OCI-LY1 (cell line): ENCODE measurements around the gene TRIM6.
"Not testable (repeated sequence)": the region's sequence is repeated elsewhere in the genome, so short reads cannot be mapped to it uniquely, and the experiment has no call there.

Experiments
- H2AFZ ChIP-seq: fragments of 200-600 bp; sonication (generic), shearing (Covaris generic); 2 replicates; pipeline ENCODE4 v1.6.0; 2014; ENCODE audit warnings: antibody characterized with exemption, mild to moderate bottlenecking, low read length
- H3F3A ChIP-seq: fragments of 200-600 bp; sonication (generic), shearing (Covaris generic); 2 replicates; pipeline ENCODE4 v1.6.0; 2014; ENCODE audit warnings: mild to moderate bottlenecking, antibody characterized with exemption, low read length, moderate library complexity; ENCODE audit not compliant: insufficient read depth
- H3K27ac ChIP-seq: fragments of 200-600 bp; sonication (generic); 2 replicates; pipeline ENCODE4 v1.5.1; 2014; ENCODE audit warnings: low read length, mixed run types, mild to moderate bottlenecking, low read depth; ENCODE audit not compliant: poor library complexity, severe bottlenecking
- H3K27me3 ChIP-seq: fragments of 200-600 bp; sonication (generic); 2 replicates; pipeline ENCODE4 v1.6.0; 2014; ENCODE audit warnings: antibody characterized with exemption, mild to moderate bottlenecking, low read length, moderate library complexity; ENCODE audit not compliant: insufficient read depth
- H3K36me3 ChIP-seq: fragments of 200-600 bp; sonication (generic); 2 replicates; pipeline ENCODE4 v1.6.1; 2014; ENCODE audit warnings: mild to moderate bottlenecking, antibody characterized with exemption, low read length, moderate library complexity, mixed read lengths; ENCODE audit not compliant: insufficient read depth
- H3K4me1 ChIP-seq: fragments of 200-600 bp; sonication (generic); 2 replicates; pipeline ENCODE4 v1.5.1; 2014; ENCODE audit warnings: mild to moderate bottlenecking, low read length, moderate library complexity; ENCODE audit not compliant: insufficient read depth, severe bottlenecking
- H3K4me2 ChIP-seq: fragments of 200-600 bp; sonication (generic), shearing (Covaris generic); 2 replicates; pipeline ENCODE4 v1.6.1; 2014; ENCODE audit warnings: low read length
- H3K4me3 ChIP-seq: fragments of 200-600 bp; sonication (generic); 2 replicates; pipeline ENCODE4 v1.5.1; 2014; ENCODE audit warnings: low read length, low read depth, mild to moderate bottlenecking, mixed read lengths; ENCODE audit not compliant: poor library complexity, severe bottlenecking
- H3K79me2 ChIP-seq: fragments of 200-600 bp; shearing (Covaris generic); 2 replicates; pipeline ENCODE4 v1.6.1; 2016; ENCODE audit warnings: mixed run types, low read length, mixed read lengths; ENCODE audit not compliant: insufficient read depth
- H3K9ac ChIP-seq: fragments of 200-600 bp; sonication (generic), shearing (Covaris generic); 2 replicates; pipeline ENCODE4 v1.6.1; 2014; ENCODE audit warnings: mild to moderate bottlenecking, low read length, mixed read lengths
- H3K9me2 ChIP-seq: fragments of 200-600 bp; sonication (generic), shearing (Covaris generic); 2 replicates; pipeline ENCODE4 v1.6.1; 2014; ENCODE audit warnings: low read depth, mild to moderate bottlenecking, low read length, mixed read lengths
- H3K9me3 ChIP-seq: fragments of 200-600 bp; shearing (Covaris generic); 2 replicates; pipeline ENCODE4 v1.6.1; 2014; ENCODE audit warnings: low read length, mixed read lengths
- H4K20me1 ChIP-seq: fragments of 200-600 bp; sonication (generic), shearing (Covaris generic); 2 replicates; pipeline ENCODE4 v1.6.0; 2016; ENCODE audit warnings: mild to moderate bottlenecking, low read length; ENCODE audit not compliant: insufficient read depth
- CTCF ChIP-seq: fragments of 200-600 bp; sonication (generic), shearing (Covaris generic); IDR thresholded peaks from 2 replicates; pipeline ENCODE4 v1.5.1; 2017; ENCODE audit warnings: mild to moderate bottlenecking, antibody characterized with exemption, low read length, moderate library complexity, mixed read lengths
- EZH2 ChIP-seq: fragments of 200-600 bp; sonication (generic), shearing (Covaris generic); IDR thresholded peaks from 2 replicates; pipeline ENCODE4 v1.8.0; 2017; ENCODE audit warnings: borderline replicate concordance, mixed run types, mild to moderate bottlenecking, antibody characterized with exemption, low read length, moderate library complexity, mixed read lengths

TRIM6 gene

DNA sequence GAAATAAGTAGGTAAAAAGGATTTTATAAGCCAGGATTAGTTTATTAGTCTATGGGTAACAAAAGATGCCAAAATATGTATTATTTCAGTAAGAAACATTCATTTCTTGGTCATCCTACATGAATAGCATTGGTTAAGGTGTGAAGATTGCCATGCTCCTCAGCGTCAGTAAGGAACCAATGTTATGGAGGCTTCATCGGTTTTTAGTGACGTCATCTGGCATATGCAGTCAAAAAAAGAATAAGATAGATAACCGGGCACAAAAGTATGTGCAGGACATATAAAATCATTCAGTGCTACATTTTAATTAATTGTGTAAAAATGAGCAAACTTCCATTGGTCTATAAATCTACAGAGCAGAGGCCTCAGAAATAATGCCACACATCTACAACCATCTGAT, 59.0 kb downstream of the TRIM6 start:
- H3K36me3 ChIP-seq = no peaks in the 10 kb centered on the region
- H3K4me1 ChIP-seq = no peaks in the 10 kb centered on the region
- no peak overlapping the region for H3K27ac ChIP-seq
- H2AFZ ChIP-seq = no peak overlapping the region
- no peaks in the 10 kb centered on the region for H3K27me3 ChIP-seq
- no peak overlapping the region for H3K9ac ChIP-seq
- H3K4me2 ChIP-seq = no peak overlapping the region
- TF ChIP-seq CTCF (no peak), EZH2 (no peak)
- no peak overlapping the region for H3K4me3 ChIP-seq
- H4K20me1 ChIP-seq = no peaks in the 10 kb centered on the region
- no peaks in the 10 kb centered on the region for H3K9me2 ChIP-seq
- H3K79me2 ChIP-seq = no peaks in the 10 kb centered on the region
- no peaks in the 10 kb centered on the region for H3F3A ChIP-seq
- no peaks in the 10 kb centered on the region for H3K9me3 ChIP-seq

DNA sequence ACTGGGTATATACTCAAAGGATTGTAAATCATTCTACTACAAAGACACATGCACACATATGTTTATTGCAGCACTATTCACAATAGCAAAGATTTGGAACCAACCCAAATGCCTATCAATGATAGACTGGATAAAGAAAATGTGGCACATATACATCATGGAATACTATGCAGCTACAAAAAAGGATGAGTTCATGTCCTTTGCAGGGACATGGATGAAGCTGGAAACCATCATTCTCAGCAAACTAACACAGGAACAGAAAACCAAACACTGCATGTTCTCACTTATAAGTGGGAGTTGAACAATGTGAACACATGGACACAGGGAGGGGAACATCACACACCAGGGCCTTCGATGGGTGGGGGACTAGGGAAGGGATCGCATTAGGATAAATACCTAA, 60.5 kb downstream of the TRIM6 start:
- H3K27ac ChIP-seq, H3K79me2 ChIP-seq, H3K4me2 ChIP-seq, H3F3A ChIP-seq, H3K9me2 ChIP-seq, H4K20me1 ChIP-seq, H2AFZ ChIP-seq, H3K4me3 ChIP-seq, H3K9me3 ChIP-seq, H3K36me3 ChIP-seq, H3K9ac ChIP-seq, H3K27me3 ChIP-seq, H3K4me1 ChIP-seq: not testable (repeated sequence)

DNA sequence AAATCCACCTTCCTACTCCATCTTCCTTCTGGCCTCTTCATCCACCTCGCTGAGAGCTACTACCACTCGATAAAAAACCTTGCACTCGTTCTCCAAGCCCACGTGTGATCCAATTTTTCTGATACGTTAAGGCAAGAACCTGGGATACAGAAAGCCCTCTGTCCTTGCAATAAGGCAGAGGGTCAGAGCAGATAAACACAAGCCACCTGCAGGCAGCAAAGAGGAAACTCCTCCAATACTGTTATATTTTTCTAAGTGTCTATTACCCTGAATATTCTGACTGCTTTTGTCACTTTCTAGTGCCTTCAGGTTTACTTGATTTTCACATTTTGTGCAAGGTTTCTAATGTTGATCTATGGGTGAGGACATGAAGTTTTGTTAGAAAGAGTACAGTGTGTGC, 61.9 kb downstream of the TRIM6 start:
- H3K27me3 ChIP-seq = no peaks in the 10 kb centered on the region
- no peaks in the 10 kb centered on the region for H4K20me1 ChIP-seq
- no peak overlapping the region for H2AFZ ChIP-seq
- no peak overlapping the region for H3K9ac ChIP-seq
- H3K27ac ChIP-seq = no peak overlapping the region
- H3K9me2 ChIP-seq = no peaks in the 10 kb centered on the region
- no peaks in the 10 kb centered on the region for H3F3A ChIP-seq
- H3K4me3 ChIP-seq = no peak overlapping the region
- no peaks in the 10 kb centered on the region for H3K9me3 ChIP-seq
- H3K36me3 ChIP-seq = no peaks in the 10 kb centered on the region
- H3K4me2 ChIP-seq = no peak overlapping the region
- no peaks in the 10 kb centered on the region for H3K4me1 ChIP-seq
- TF ChIP-seq CTCF = no peak
- TF ChIP-seq EZH2 = no peak
- H3K79me2 ChIP-seq = no peaks in the 10 kb centered on the region
